ENCODE measurements around the gene HOXA1.

HOXA1 gene

GRCh38 chr7:27104341-27105058 lies 8.7 kb upstream of the HOXA1 start:
- DNase-seq = no peak

GRCh38 chr7:27103489-27104226 lies 7.9 kb upstream of the HOXA1 start:
- DNase-seq = no peak

- DNase-seq = no peak
These were observed 7.0 kb upstream of the HOXA1 start, which contains the start of gene HOXA2 for GRCh38 chr7:27102581-27103442. Gene HOXA2, minus strand, starts transcription at chr7:27102683. Its CDS starts 183 bp downstream, at chr7:27102500.

GRCh38 chr7:27101957-27102580 lies 6.3 kb upstream of the HOXA1 start:
- no peak for DNase-seq

- no peak for DNase-seq
These were observed 5.6 kb upstream of the HOXA1 start for GRCh38 chr7:27101171-27101956.

- no peak for DNase-seq
These were observed 4.9 kb upstream of the HOXA1 start for GRCh38 chr7:27100694-27101170.

- no peak for DNase-seq
These were observed 3.9 kb upstream of the HOXA1 start for GRCh38 chr7:27099453-27100370.

GRCh38 chr7:27098578-27099451 lies 3.0 kb upstream of the HOXA1 start:
- DNase-seq = no peak

- DNase-seq = no peak
These were observed 2.1 kb upstream of the HOXA1 start for GRCh38 chr7:27097686-27098577.

- DNase-seq = no peak
These were observed 1.1 kb upstream of the HOXA1 start for GRCh38 chr7:27096768-27097514.

GRCh38 chr7:27095050-27095896 lies 527 bp downstream of the HOXA1 start:
- no peak for DNase-seq

GRCh38 chr7:27094304-27095049 lies 1.3 kb downstream of the HOXA1 start:
- DNase-seq = no peak

- DNase-seq = no peak
These were observed 2.5 kb downstream of the HOXA1 start for GRCh38 chr7:27093184-27093895.

GRCh38 chr7:27092819-27093110 lies 3.0 kb downstream of the HOXA1 start:
- DNase-seq = no peak

- no peak for DNase-seq
These were observed 3.6 kb downstream of the HOXA1 start for GRCh38 chr7:27091941-27092818.

Measured in stimulated activated CD4-positive, alpha-beta T cell treated with anti-CD3 and anti-CD28 coated beads, Interleukin-4, amount 100 ng/mL, for 24 hours (primary cell).